HL-60 (cell line): ENCODE measurements around the gene SCYGR8.

Experiments
- CTCF ChIP-seq: IDR thresholded peaks from one replicate; pipeline ENCODE4 v1.5.1; 2011; ENCODE audit warnings: low read length, control low read depth, inconsistent platforms; ENCODE audit not compliant: insufficient read depth
- GABPA ChIP-seq: IDR thresholded peaks from 2 replicates; pipeline ENCODE4 v1.6.1; 2012; ENCODE audit warnings: low read depth
- POLR2AphosphoS5 ChIP-seq: IDR thresholded peaks from 2 replicates; pipeline ENCODE4 v1.6.1; 2012; ENCODE audit warnings: low read depth
- REST ChIP-seq: IDR thresholded peaks from 2 replicates; pipeline ENCODE4 v1.6.1; 2012; ENCODE audit warnings: low read depth; ENCODE audit not compliant: insufficient replicate concordance

- TF ChIP-seq CTCF: no peak
- no peak for TF ChIP-seq POLR2AphosphoS5
- TF ChIP-seq GABPA: no peak
- no peak for TF ChIP-seq REST
Observed at GRCh38 chr2:227703280-227703732, 42.4 kb upstream of the SCYGR8 start.
